B cell (primary cell): ENCODE measurements around the gene KLHL17. TPM values are rescaled to one million over a fixed set of nuclear protein-coding genes. Genes with fewer than 3 reads are reported as not detected.

Experiments
- ATAC-seq: fragments of 200-7000 bp; cut with Tn5 transposase; one replicate; pipeline ENCODE4 v1.10.0; 2021; ENCODE audit warnings: low read depth, mild to moderate bottlenecking, moderate number of reproducible peaks, moderate library complexity
- CTCF ChIA-PET: fragments of 350-600 bp; sonication (Branson Sonifier 250); formaldehyde crosslinking; loops from one replicate; lab custom pipeline; 2021; ENCODE audit warnings: antibody characterized with exemption, inconsistent platforms; lab: Charles Lee
- POLR2A ChIA-PET: fragments of 350-600 bp; sonication (Branson Sonifier 250); formaldehyde crosslinking; loops from one replicate; lab custom pipeline; 2021; ENCODE audit warnings: antibody characterized with exemption; lab: Charles Lee
- DNase-seq: peaks from one replicate; pipeline ENCODE4 v3.0.0; 2013
- H2AFZ ChIP-seq: 2 replicates; pipeline ENCODE4 v1.6.1; 2012; ENCODE audit warnings: mild to moderate bottlenecking, low read depth, low read length; ENCODE audit not compliant: insufficient read depth, poor library complexity, severe bottlenecking
- H3K27ac ChIP-seq, 2 donors: 1 replicate in 1 of 2; 2 replicates in 1 of 2; pipeline ENCODE4 v1.5.1; 2012 to 2013; ENCODE audit warnings: low read length in 2 of 2, mild to moderate bottlenecking in 2 of 2, moderate library complexity in 1 of 2
- H3K27me3 ChIP-seq, 4 experiments: fragments of 200-600 bp in 1 of 4; sonication (generic) in 1 of 4; replicated peaks in 1 of 4; 1 replicate in 2 of 4; 2 replicates in 2 of 4; pipeline versions ENCODE4 v1.6.1 to v1.7.0; 2013 to 2016; ENCODE audit warnings: low read length in 3 of 4, mild to moderate bottlenecking in 2 of 4, mixed read lengths in 1 of 4, moderate library complexity in 1 of 4; ENCODE audit not compliant: insufficient read depth in 4 of 4, control insufficient read depth in 3 of 4; ENCODE audit errors: control extremely low read depth in 1 of 4
- H3K36me3 ChIP-seq, 2 experiments: replicated peaks in 1 of 2; 1 replicate in 1 of 2; 2 replicates in 1 of 2; pipeline versions ENCODE4 v1.6.1 to v1.7.1; 2013; ENCODE audit warnings: low read length in 1 of 2; ENCODE audit not compliant: insufficient read depth in 2 of 2, control insufficient read depth in 1 of 2; ENCODE audit errors: control extremely low read depth in 1 of 2, extremely low read depth in 1 of 2
- H3K4me1 ChIP-seq, 2 donors: fragments of 200-600 bp in 1 of 2; sonication (generic) in 1 of 2; 1 replicate in 1 of 2; 2 replicates in 1 of 2; pipeline versions ENCODE4 v1.5.1 to v1.6.1; 2013 to 2017; ENCODE audit warnings: low read length in 2 of 2; ENCODE audit not compliant: control insufficient read depth in 2 of 2, insufficient read depth in 2 of 2
- H3K4me2 ChIP-seq: replicated peaks from 2 replicates; pipeline ENCODE3; 2012; ENCODE audit warnings: mild to moderate bottlenecking, low read depth, low read length; ENCODE audit not compliant: poor library complexity, severe bottlenecking
- H3K4me3 ChIP-seq, 5 experiments: fragments of 200-600 bp in 1 of 5; sonication (generic) in 1 of 5; 1 replicate in 3 of 5; 2 replicates in 2 of 5; pipeline versions ENCODE4 v1.5.1 to v1.7.0; 2011 to 2016; ENCODE audit warnings: low read length in 4 of 5, mild to moderate bottlenecking in 4 of 5, low read depth in 2 of 5, control low read depth in 1 of 5, moderate library complexity in 1 of 5; ENCODE audit not compliant: insufficient read depth in 1 of 5; ENCODE audit errors: control extremely low read depth in 1 of 5, extremely low read depth in 1 of 5
- H3K79me2 ChIP-seq: fragments of 200-600 bp; sonication (generic); one replicate; pipeline ENCODE4 v1.6.0; 2016; ENCODE audit warnings: low read length; ENCODE audit not compliant: control insufficient read depth, insufficient read depth
- H3K9ac ChIP-seq: fragments of 200-600 bp; sonication (generic); 2 replicates; pipeline ENCODE4 v1.6.1; 2017; ENCODE audit warnings: mild to moderate bottlenecking, low read length, moderate library complexity
- H3K9me3 ChIP-seq, 3 donors: one replicate each; pipeline versions ENCODE4 v1.6.1 to v1.7.1; 2013; ENCODE audit warnings: low read length in 2 of 3; ENCODE audit not compliant: control insufficient read depth in 2 of 3, insufficient read depth in 1 of 3; ENCODE audit errors: control extremely low read depth in 1 of 3
- H4K20me1 ChIP-seq: 2 replicates; pipeline ENCODE4 v1.6.0; 2012; ENCODE audit warnings: mild to moderate bottlenecking, low read length; ENCODE audit not compliant: insufficient read depth, control insufficient read depth, poor library complexity, severe bottlenecking
- H3K27ac Mint-ChIP-seq: one replicate; pipeline ENCODE4 v1.8.0; 2021; ENCODE audit warnings: mixed read lengths
- H3K27me3 Mint-ChIP-seq: one replicate; pipeline ENCODE4 v1.8.0; 2021; ENCODE audit warnings: mixed read lengths
- H3K4me1 Mint-ChIP-seq: one replicate; pipeline ENCODE4 v1.8.0; 2021; ENCODE audit warnings: mixed read lengths
- H3K4me3 Mint-ChIP-seq: one replicate; pipeline ENCODE4 v1.8.0; 2021; ENCODE audit warnings: mixed read lengths
- H3K9me3 Mint-ChIP-seq: one replicate; pipeline ENCODE4 v1.8.0; 2022; ENCODE audit warnings: mixed read lengths; ENCODE audit not compliant: insufficient read depth
- EZH2 ChIP-seq: IDR thresholded peaks from 2 replicates; pipeline ENCODE4 v1.6.1; 2012; ENCODE audit warnings: borderline replicate concordance, low read depth, mild to moderate bottlenecking, moderate library complexity, low read length; ENCODE audit not compliant: insufficient read depth, poor library complexity, severe bottlenecking
- WGBS: methylation state at CpG from one replicate; pipeline ENCODE4 v1.1.5; 2013; ENCODE audit warnings: missing lambda C conversion rate; ENCODE audit not compliant: insufficient coverage; 5-methylcytosine and 5-hydroxymethylcytosine counted together
- intact Hi-C: fragments of 100-400 bp; cut with micrococcal nuclease; formaldehyde crosslinking; loops from one replicate; pipeline ENCODE4 v1.10.0; 2022
- polyA plus RNA-seq: library from polyadenylated mRNA; depleted of rRNA; stranded (reverse); fragments of >200 nt; gene quantifications from 2 replicates; pipeline ENCODE4 v1.2.3, GENCODE V29; 2012
- total RNA-seq, 2 donors: library from RNA; stranded (reverse); fragments of 120-200 nt in 1 of 2; gene quantifications; 1 replicate in 1 of 2; 2 replicates in 1 of 2; pipeline versions ENCODE4 v1.2.3 to v1.2.4, GENCODE V29; 2013 to 2022
- TF ChIP-seq, protein P1 (sequence below): fragments of 200-600 bp; IDR thresholded peaks from one replicate; pipeline ENCODE4 v1.8.0; 2022; ENCODE audit warnings: antibody characterized with exemption, mild to moderate bottlenecking

Gene KLHL17
- total and polyA plus RNA-seq, 2 donors (not counting 1 experiment from before 2014, with no cell fraction given), result 30.1 to 57.5 TPM

DNA sequence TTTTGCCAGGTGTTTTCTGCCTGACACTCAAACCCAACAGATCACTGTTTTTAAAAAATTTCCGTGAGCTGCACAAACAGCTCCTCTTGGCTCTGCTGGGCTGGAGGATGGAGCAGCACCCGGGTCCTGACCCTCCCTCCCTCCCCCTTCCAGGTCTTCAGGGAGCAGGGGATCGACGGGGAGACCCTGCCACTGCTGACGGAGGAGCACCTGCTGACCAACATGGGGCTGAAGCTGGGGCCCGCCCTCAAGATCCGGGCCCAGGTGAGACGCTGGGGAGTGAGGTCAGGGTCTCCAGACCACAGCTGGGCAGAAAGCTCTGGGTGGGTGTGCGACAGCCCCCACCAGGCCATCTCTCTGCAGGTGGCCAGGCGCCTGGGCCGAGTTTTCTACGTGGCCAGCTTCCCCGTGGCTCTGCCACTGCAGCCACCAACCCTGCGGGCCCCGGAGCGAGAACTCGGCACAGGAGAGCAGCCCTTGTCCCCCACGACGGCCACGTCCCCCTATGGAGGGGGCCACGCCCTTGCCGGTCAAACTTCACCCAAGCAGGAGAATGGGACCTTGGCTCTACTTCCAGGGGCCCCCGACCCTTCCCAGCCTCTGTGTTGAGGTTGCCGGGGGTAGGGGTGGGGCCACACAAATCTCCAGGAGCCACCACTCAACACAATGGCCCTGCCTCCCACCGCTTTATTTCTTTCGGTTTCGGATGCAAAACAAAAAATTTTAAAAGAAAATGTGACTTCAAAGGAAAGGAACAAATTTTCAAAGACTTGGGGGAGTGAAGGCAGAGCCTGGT is 16.6 kb upstream of the KLHL17 start:
- POLR2A ChIA-PET, result interaction anchor here (0.7 kb wide), 1 partner anchor 11 kb away, joined by 4 read pairs; no protein-coding TSS in a partner anchor
- intact Hi-C loops, result no loop called here

More for the DNA sequence above, 16.6 kb upstream of the KLHL17 start:
- CTCF ChIA-PET, result interaction anchor here (0.7 to 1.5 kb wide), 3 partner anchors 39 to 1149 kb away, joined by 3 to 6 read pairs (median 4); no protein-coding TSS in a partner anchor
- H3K9me3 ChIP-seq, result peaks cover 0 to 5% (median 0%) of the 10 kb centered on the region in 3 donors
- H3K27me3 ChIP-seq, result peaks cover 0 to 37% (median 19%) of the 10 kb centered on the region in 4 experiments
- no peak overlapping the region for H3K27ac ChIP-seq
- no peak overlapping the region for H3K4me3 Mint-ChIP-seq
- DNase-seq, result no peak
- ATAC-seq, result no peak
- peaks cover 0 to 34% of the 10 kb centered on the region in 2 experiments for H3K36me3 ChIP-seq
- no peak overlapping the region for H3K4me3 ChIP-seq
- H3K27me3 Mint-ChIP-seq, result peaks cover 13% of the 10 kb centered on the region
- H3K4me1 Mint-ChIP-seq, result peaks cover 14% of the 10 kb centered on the region
- no peak overlapping the region for H3K4me2 ChIP-seq
- TF ChIP-seq EZH2, result no peak
- TF ChIP-seq, protein P1, sequence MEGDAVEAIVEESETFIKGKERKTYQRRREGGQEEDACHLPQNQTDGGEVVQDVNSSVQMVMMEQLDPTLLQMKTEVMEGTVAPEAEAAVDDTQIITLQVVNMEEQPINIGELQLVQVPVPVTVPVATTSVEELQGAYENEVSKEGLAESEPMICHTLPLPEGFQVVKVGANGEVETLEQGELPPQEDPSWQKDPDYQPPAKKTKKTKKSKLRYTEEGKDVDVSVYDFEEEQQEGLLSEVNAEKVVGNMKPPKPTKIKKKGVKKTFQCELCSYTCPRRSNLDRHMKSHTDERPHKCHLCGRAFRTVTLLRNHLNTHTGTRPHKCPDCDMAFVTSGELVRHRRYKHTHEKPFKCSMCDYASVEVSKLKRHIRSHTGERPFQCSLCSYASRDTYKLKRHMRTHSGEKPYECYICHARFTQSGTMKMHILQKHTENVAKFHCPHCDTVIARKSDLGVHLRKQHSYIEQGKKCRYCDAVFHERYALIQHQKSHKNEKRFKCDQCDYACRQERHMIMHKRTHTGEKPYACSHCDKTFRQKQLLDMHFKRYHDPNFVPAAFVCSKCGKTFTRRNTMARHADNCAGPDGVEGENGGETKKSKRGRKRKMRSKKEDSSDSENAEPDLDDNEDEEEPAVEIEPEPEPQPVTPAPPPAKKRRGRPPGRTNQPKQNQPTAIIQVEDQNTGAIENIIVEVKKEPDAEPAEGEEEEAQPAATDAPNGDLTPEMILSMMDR, result no peak
- no peak overlapping the region for H3K9ac ChIP-seq
- no peaks in the 10 kb centered on the region for H3K79me2 ChIP-seq
- H2AFZ ChIP-seq, result no peak overlapping the region
- no peaks in the 10 kb centered on the region for H3K9me3 Mint-ChIP-seq
- H4K20me1 ChIP-seq, result peaks cover 24% of the 10 kb centered on the region
- 94% methylated on average over 19 of the region's 27 CpGs for WGBS
- H3K4me1 ChIP-seq, result peaks cover 30 to 31% of the 10 kb centered on the region in 2 donors
- H3K27ac Mint-ChIP-seq, result no peak overlapping the region
